HuH-7.5 (cell line): ENCODE data around the gene CENPP.
A peak's percentile ranks its signal among the peaks of the same experiment; 100 is the strongest.

Source experiments
- DNase-seq: peaks from one replicate; pipeline ENCODE4 v3.0.0; 2011; ENCODE audit warnings: low spot score

Gene CENPP

DNA sequence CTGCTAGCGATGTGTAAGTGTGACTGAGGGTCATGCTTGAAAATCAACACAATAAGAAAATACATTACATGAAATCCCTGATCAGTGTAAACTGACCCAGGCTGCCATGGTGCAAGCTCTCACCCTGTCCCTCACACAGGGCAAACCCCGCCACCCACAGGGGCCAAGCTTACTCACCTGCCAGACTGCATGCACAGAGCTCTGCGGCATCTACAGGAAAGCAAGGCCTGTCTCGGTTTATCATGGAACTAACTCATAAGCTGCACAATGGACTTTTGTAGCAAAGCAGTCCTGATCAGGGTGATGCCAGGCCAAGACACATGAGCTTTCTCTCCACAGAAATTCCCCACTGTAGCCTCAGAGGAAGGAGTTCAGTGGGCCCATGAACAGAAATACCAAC lies 334.5 kb downstream of the CENPP start:
- no peak for DNase-seq

DNA sequence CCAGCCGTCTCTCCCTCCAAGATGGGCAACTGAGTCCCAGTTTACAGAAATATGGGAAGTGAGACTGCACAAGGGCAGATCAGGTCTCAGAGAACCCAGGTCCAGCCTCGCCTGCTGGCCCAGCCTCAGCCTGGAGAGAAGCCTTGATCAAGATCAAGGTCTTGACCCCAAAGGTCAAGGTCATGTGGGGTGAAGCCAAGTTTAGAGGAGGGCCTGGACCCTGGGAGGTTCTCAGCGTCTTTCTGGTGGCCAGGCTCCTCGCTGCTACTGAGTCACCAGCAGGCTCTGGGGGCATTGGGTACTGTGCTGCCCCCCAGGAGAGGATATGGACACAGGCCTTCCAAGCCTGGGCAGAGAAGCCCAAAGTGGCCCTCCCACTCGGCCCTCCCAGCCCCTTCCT lies 335.4 kb downstream of the CENPP start:
- no peak for DNase-seq

- DNase-seq: no peak
Observed at GRCh38 chr9:92661743-92662142, 336.0 kb downstream of the CENPP start.

GRCh38 chr9:92663126-92663525 lies 337.4 kb downstream of the CENPP start:
- DNase-seq: no peak

- DNase-seq: no peak
Observed at GRCh38 chr9:92663951-92664350, 338.2 kb downstream of the CENPP start.

- no peak for DNase-seq
Observed at GRCh38 chr9:92664394-92665152, 338.8 kb downstream of the CENPP start.

DNA sequence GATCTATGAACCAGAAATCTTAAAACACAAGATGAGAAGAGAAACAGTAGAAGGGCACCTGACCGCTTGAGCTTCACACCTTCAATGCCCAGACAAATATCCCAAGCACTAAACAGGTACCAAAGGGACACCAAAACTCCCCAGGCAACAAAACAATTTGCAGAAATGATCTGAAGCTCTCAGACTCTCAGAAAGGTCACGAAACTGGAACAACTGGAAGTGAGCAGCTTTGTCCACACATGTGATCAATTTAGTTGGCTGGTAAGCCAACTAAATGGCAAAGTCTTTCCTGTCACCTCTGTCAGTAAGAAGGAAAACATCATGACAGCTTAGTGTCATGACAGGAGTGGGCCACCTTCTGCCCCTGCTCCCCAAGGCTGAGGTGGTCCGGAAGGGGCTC lies 340.1 kb downstream of the CENPP start:
- DNase-seq: no peak

DNA sequence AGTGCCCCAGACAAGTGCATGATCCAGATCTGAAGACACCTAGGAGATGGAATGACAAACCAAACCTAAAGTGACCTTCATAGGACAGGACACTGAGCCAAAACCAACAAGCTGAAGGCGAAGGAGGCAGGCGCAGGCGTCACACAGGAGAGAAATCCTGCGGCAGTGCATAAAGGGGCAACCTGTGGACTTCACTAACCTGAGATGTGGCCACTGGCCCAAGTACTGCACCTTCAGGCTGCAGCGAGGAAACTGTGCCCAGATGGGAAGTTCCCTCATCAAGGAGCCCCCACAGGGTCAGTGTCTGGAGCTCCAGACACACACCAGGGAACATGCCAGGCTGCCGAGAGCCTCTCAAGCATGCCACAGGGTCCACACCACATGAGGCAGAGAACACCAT lies 340.5 kb downstream of the CENPP start:
- DNase-seq: no peak

DNA sequence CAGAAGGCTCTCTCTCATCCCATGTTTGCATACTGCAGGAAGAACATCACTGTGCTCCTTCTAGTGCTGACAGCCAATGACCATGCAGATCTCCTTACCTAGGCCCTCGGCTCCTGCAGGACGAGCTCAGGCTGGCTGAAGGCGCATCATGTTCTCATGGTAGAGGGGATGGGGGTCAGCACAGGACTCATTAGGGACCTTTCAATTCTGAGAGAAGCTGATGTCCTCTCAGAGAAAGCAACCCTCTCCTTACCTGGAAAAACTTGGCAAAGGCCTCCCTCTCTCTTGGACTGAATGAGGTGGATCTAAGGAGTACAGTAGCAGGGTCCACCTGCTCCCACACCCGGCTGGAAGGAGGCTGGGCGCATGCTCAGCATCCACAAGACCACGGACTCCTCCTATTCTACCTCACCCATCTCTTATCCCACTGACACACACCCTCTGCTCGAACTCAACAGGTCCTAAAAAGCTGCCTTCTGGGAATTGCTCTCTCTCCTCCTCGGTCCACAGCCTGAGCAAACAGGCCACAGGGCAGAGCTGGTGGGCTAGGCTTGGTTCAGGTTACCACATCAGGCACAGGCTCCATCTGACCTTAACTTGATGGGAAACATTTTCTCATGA lies 341.3 kb downstream of the CENPP start:
- DNase-seq: no peak

DNA sequence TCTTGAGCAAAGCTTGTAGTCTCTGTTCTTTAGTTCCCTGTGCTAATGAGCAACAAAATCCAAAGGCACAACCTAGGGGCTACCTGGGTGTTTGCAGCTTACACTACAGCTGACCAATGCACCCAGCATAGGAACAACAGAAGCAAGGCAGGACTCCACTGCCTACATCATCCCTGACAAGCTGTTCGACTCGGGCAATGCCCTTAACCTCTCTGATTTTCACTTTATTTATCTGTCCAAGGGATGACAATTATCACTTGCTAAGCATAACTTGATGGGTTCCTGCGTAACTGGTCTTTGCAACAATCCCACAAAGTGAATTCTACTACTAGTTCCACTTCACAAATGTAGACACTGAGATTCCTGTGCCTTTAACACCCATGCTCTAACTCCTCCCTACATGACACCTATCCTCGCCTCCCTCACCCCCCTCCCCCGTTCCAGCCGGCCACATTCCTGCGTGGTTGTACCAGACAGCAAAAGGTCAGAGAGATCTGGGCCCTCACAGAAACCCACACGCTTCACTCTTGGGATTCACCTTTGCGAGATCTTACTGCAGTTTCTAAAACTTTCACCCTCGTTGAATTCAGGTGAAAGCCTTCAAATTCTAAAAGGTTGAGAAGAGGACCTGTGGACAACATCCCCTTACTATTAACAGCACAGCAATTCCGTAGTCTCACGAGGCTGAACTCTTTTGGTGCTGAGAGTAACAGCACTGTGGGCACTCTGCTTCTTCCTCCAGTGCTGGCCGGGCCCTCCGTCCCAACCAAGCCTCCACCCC lies 343.2 kb downstream of the CENPP start:
- peak; percentile 85 for DNase-seq

DNA sequence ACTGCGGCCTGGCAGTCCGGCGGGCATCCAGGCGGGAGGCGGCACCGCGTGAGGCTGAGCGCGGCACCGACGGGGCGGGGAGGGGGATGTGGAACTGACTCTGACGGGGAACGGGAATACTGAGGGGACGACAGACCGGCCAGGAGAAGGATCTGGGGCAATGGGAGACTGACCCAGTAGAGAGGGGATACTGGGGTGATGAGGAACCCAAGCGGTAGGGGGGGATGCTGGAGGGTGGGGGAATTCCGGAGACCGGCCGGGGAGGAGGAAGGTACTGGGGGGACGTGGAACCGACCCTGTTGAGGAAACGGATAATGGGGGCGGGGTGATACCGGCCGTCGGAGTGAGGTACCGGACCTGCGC lies 343.8 kb downstream of the CENPP start:
- DNase-seq: no peak
